HEK293 (cell line): ENCODE results near the gene NR3C2.

Experiments used
- CTCF ChIA-PET: fragments of 350-600 bp; formaldehyde crosslinking; extraction: SDS; loops from one replicate; lab custom pipeline; 2021; ENCODE audit warnings: antibody characterized with exemption; lab: Yijun Ruan, JAX
- POLR2A ChIA-PET: fragments of 300-600 bp; formaldehyde crosslinking; extraction: SDS; loops from one replicate; lab custom pipeline; 2020; ENCODE audit warnings: antibody characterized with exemption, inconsistent platforms; lab: Yijun Ruan, JAX
- H3K27ac ChIP-seq: fragments of 200-500 bp; sonication (Bioruptor generic); 2 replicates; pipeline ENCODE4 v1.5.1; 2014; ENCODE audit warnings: low read depth, low read length, control low read depth, inconsistent platforms; ENCODE audit errors: extremely low read depth
- H3K36me3 ChIP-seq, 2 experiments: fragments of 200-500 bp in 1 of 2; sonication (Bioruptor generic) in 1 of 2; 1 replicate in 1 of 2; 2 replicates in 1 of 2; pipeline ENCODE4 v1.5.1; 2014 to 2017; ENCODE audit warnings: inconsistent platforms in 2 of 2, low read length in 2 of 2; ENCODE audit not compliant: control insufficient read depth in 2 of 2, insufficient read depth in 1 of 2
- H3K4me1 ChIP-seq: fragments of 200-500 bp; sonication (Bioruptor generic); 2 replicates; pipeline ENCODE4 v1.5.1; 2014; ENCODE audit warnings: mild to moderate bottlenecking, low read length, inconsistent platforms; ENCODE audit not compliant: control insufficient read depth, insufficient read depth
- H3K4me3 ChIP-seq: 2 replicates; pipeline ENCODE4 v1.5.1; 2011; ENCODE audit warnings: low read depth, mild to moderate bottlenecking, control low read depth, low read length, moderate library complexity
- H3K9me3 ChIP-seq: fragments of 200-500 bp; sonication (Bioruptor generic); 2 replicates; pipeline ENCODE4 v1.5.1; 2014; ENCODE audit warnings: low read depth, low read length, inconsistent platforms; ENCODE audit not compliant: control insufficient read depth, insufficient read depth
- BCL11A ChIP-seq: fragments of 450-650 bp; formaldehyde crosslinking; IDR thresholded peaks from 2 replicates; pipeline ENCODE4 v1.5.1; 2016; ENCODE audit warnings: low read depth, missing biosample characterization, missing genetic modification characterization
- GLIS1 ChIP-seq: fragments of 450-650 bp; formaldehyde crosslinking; IDR thresholded peaks from 2 replicates; pipeline ENCODE4 v1.5.1; 2016; ENCODE audit warnings: missing biosample characterization, missing genetic modification characterization
- KLF10 ChIP-seq: fragments of 450-650 bp; IDR thresholded peaks from 2 replicates; pipeline ENCODE4 v1.5.1; 2018; ENCODE audit warnings: missing biosample characterization, mild to moderate bottlenecking, missing genetic modification characterization
- PATZ1 ChIP-seq: fragments of 450-650 bp; formaldehyde crosslinking; IDR thresholded peaks from 2 replicates; pipeline ENCODE4 v1.5.1; 2016; ENCODE audit warnings: missing biosample characterization, missing genetic modification characterization
- PBX3 ChIP-seq: sonication (generic); formaldehyde crosslinking; IDR thresholded peaks from 2 replicates; pipeline ENCODE4 v1.8.1; 2022; ENCODE audit warnings: mild to moderate bottlenecking, moderate library complexity, missing genetic modification reagents
- SETDB1 ChIP-seq: IDR thresholded peaks from one replicate; pipeline ENCODE4 v1.6.1; 2017; ENCODE audit warnings: mild to moderate bottlenecking, low read length, moderate library complexity, mixed read lengths; ENCODE audit not compliant: insufficient read length
- SP3 ChIP-seq: fragments of 450-650 bp; formaldehyde crosslinking; IDR thresholded peaks from 2 replicates; pipeline ENCODE4 v1.5.1; 2016; ENCODE audit warnings: missing biosample characterization, missing genetic modification characterization
- SP7 ChIP-seq: fragments of 450-650 bp; formaldehyde crosslinking; IDR thresholded peaks from 2 replicates; pipeline ENCODE4 v1.5.1; 2016; ENCODE audit warnings: missing biosample characterization, missing genetic modification characterization
- TRIM28 ChIP-seq: IDR thresholded peaks from 2 replicates; pipeline ENCODE4 v1.6.1; 2011; ENCODE audit warnings: low read length, control low read depth, borderline replicate concordance
- ZBTB17 ChIP-seq: fragments of 450-650 bp; formaldehyde crosslinking; IDR thresholded peaks from 2 replicates; pipeline ENCODE4 v1.5.1; 2016; ENCODE audit warnings: missing biosample characterization, missing genetic modification characterization
- ZBTB20 ChIP-seq: fragments of 450-650 bp; formaldehyde crosslinking; IDR thresholded peaks from 2 replicates; pipeline ENCODE4 v1.5.1; 2016; ENCODE audit warnings: missing biosample characterization, missing genetic modification characterization
- ZBTB44 ChIP-seq: fragments of 450-650 bp; IDR thresholded peaks from 2 replicates; pipeline ENCODE4 v1.5.1; 2018; ENCODE audit warnings: missing biosample characterization, mild to moderate bottlenecking, missing genetic modification characterization
- ZBTB48 ChIP-seq: fragments of 450-650 bp; formaldehyde crosslinking; IDR thresholded peaks from 2 replicates; pipeline ENCODE4 v1.5.1; 2016; ENCODE audit warnings: missing biosample characterization, missing genetic modification characterization
- ZBTB8A ChIP-seq: fragments of 450-650 bp; formaldehyde crosslinking; IDR thresholded peaks from 2 replicates; pipeline ENCODE4 v1.5.1; 2016; ENCODE audit warnings: missing biosample characterization, missing genetic modification characterization
- ZNF138 ChIP-seq: fragments of 450-650 bp; formaldehyde crosslinking; IDR thresholded peaks from 2 replicates; pipeline ENCODE4 v1.5.1; 2016; ENCODE audit warnings: missing biosample characterization, missing genetic modification characterization, borderline replicate concordance
- ZNF169 ChIP-seq: fragments of 450-650 bp; formaldehyde crosslinking; IDR thresholded peaks from 2 replicates; pipeline ENCODE4 v1.5.1; 2016; ENCODE audit warnings: missing biosample characterization, missing genetic modification characterization
- ZNF266 ChIP-seq: fragments of 450-650 bp; formaldehyde crosslinking; IDR thresholded peaks from 2 replicates; pipeline ENCODE4 v1.5.1; 2016; ENCODE audit warnings: missing biosample characterization, missing genetic modification characterization, low read depth
- ZNF354C ChIP-seq: fragments of 450-650 bp; formaldehyde crosslinking; IDR thresholded peaks from 2 replicates; pipeline ENCODE4 v1.5.1; 2016; ENCODE audit warnings: missing biosample characterization, missing genetic modification characterization, low read depth, borderline replicate concordance
- ZNF423 ChIP-seq: fragments of 450-650 bp; formaldehyde crosslinking; IDR thresholded peaks from 2 replicates; pipeline ENCODE4 v1.5.1; 2016; ENCODE audit warnings: missing biosample characterization, missing genetic modification characterization
- ZNF473 ChIP-seq: fragments of 450-650 bp; formaldehyde crosslinking; IDR thresholded peaks from 2 replicates; pipeline ENCODE4 v1.5.1; 2017; ENCODE audit warnings: missing biosample characterization, missing genetic modification characterization
- ZNF518A ChIP-seq: fragments of 450-650 bp; formaldehyde crosslinking; conservative IDR thresholded peaks from 2 replicates; pipeline ENCODE4 v1.5.1; 2016; ENCODE audit warnings: low read depth, missing biosample characterization, missing genetic modification characterization
- ZNF600 ChIP-seq: fragments of 450-650 bp; formaldehyde crosslinking; IDR thresholded peaks from 2 replicates; pipeline ENCODE4 v1.5.1; 2016; ENCODE audit warnings: missing biosample characterization, missing genetic modification characterization
- ZNF623 ChIP-seq: fragments of 450-650 bp; formaldehyde crosslinking; IDR thresholded peaks from 2 replicates; pipeline ENCODE4 v1.5.1; 2016; ENCODE audit warnings: missing biosample characterization, missing genetic modification characterization
- ZNF660 ChIP-seq: fragments of 450-650 bp; IDR thresholded peaks from 2 replicates; pipeline ENCODE4 v1.5.1; 2018; ENCODE audit warnings: missing biosample characterization, mild to moderate bottlenecking, missing genetic modification characterization
- ZNF707 ChIP-seq: fragments of 450-650 bp; formaldehyde crosslinking; IDR thresholded peaks from 2 replicates; pipeline ENCODE4 v1.5.1; 2016; ENCODE audit warnings: missing biosample characterization, missing genetic modification characterization
- ZNF747 ChIP-seq: fragments of 450-650 bp; formaldehyde crosslinking; IDR thresholded peaks from 2 replicates; pipeline ENCODE4 v1.5.1; 2016; ENCODE audit warnings: missing biosample characterization, missing genetic modification characterization
- ZXDB ChIP-seq: fragments of 450-650 bp; formaldehyde crosslinking; IDR thresholded peaks from 2 replicates; pipeline ENCODE4 v1.5.1; 2016; ENCODE audit warnings: missing biosample characterization, missing genetic modification characterization

NR3C2 gene

GRCh38 chr4:148441986-148442831, at the start of gene NR3C2:
Gene NR3C2 (minus strand): TSS chr4:148442414.
- CTCF ChIA-PET = no interaction called here
- H3K27ac ChIP-seq = peak within 1 kb of the TSS; percentile 85; the same call in 1 of the 2 replicates
- no peaks in the 10 kb centered on the region for H3K36me3 ChIP-seq
- H3K9me3 ChIP-seq = no peaks in the 10 kb centered on the region
- POLR2A ChIA-PET = interaction anchor here (0.5 to 1.5 kb wide), 8 partner anchors 9 to 759 kb away, joined by 3 to 11 read pairs (median 3); no protein-coding TSS in a partner anchor
- H3K4me3 ChIP-seq = peak within 1 kb of the TSS; percentile 68
- peaks cover 7% of the 10 kb centered on the region; the same call in 1 of the 2 replicates for H3K4me1 ChIP-seq
- TF ChIP-seq BCL11A (0 out of 2 replicates have a peak, but pooled peaks have one; percentile 4), ZNF354C (no peak), ZBTB44 (no peak), TRIM28 (no peak), ZBTB8A (peak; percentile 97), ZNF266 (no peak), KLF10 (tag by site-specific recombination) (peak; percentile 95), ZNF473 (no peak), ZNF138 (tag by site-specific recombination) (no peak), SETDB1 (no peak), ZNF623 (tag by site-specific recombination) (no peak), ZNF423 (tag by site-specific recombination) (peak; percentile 79), PATZ1 (tag by site-specific recombination) (peak; percentile 81), PBX3 (CRISPR knock-in tag) (peak; percentile 90), ZNF169 (tag by site-specific recombination) (no peak), SP7 (peak; percentile 31; the same call in 1 of the 2 replicates), ZNF660 (0 out of 2 replicates have a peak, but pooled peaks have one; percentile 17), SP3 (tag by site-specific recombination) (peak; percentile 87), ZBTB48 (tag by site-specific recombination) (peak; percentile 38; the same call in 1 of the 2 replicates), ZNF600 (tag by site-specific recombination) (peak; percentile 75), GLIS1 (tag by site-specific recombination) (peak; percentile 72), ZXDB (tag by site-specific recombination) (peak; percentile 84), ZNF747 (tag by site-specific recombination) (no peak), ZNF518A (tag by site-specific recombination) (no peak), ZBTB17 (tag by site-specific recombination) (peak; percentile 85), ZBTB20 (tag by site-specific recombination) (peak; percentile 93), ZNF707 (tag by site-specific recombination) (no peak)
